Body of pancreas (tissue), 4 donors: ENCODE measurements around the gene ARFIP1. TPM values are rescaled to one million over a fixed set of nuclear protein-coding genes. Genes with fewer than 3 reads are reported as not detected.

ENCODE experiments used
- ATAC-seq: fragments of 150-250 bp; one replicate; pipeline ENCODE4 v1.9.1; 2016
- DNase-seq, 4 donors: peaks; one replicate each; pipeline ENCODE4 v3.0.0-alpha.2; 2019
- H3K27ac ChIP-seq, 4 donors: fragments of 200-600 bp; sonication (generic); 1 replicate in 3 of 4; 2 replicates in 1 of 4; pipeline versions ENCODE4 v1.5.1 to v1.6.1; 2016 to 2019; ENCODE audit warnings: mild to moderate bottlenecking in 1 of 4, mixed read lengths in 1 of 4, moderate library complexity in 1 of 4
- H3K27me3 ChIP-seq, 2 donors: fragments of 200-600 bp; sonication (generic); one replicate each; pipeline ENCODE4 v1.6.0; 2016; ENCODE audit warnings: mild to moderate bottlenecking in 1 of 2
- H3K36me3 ChIP-seq, 2 donors: fragments of 200-600 bp; sonication (generic); replicated peaks in 1 of 2; 2 replicates each; pipeline ENCODE4 v1.5.1; 2016; ENCODE audit warnings: low read depth in 2 of 2; ENCODE audit not compliant: insufficient read depth in 1 of 2
- H3K4me1 ChIP-seq: fragments of 200-600 bp; sonication (generic); one replicate; pipeline ENCODE4 v1.6.0; 2016
- H3K4me3 ChIP-seq, 2 donors: fragments of 200-600 bp; sonication (generic); 1 replicate in 1 of 2; 2 replicates in 1 of 2; pipeline ENCODE4 v1.5.1; 2016 to 2019
- H3K9me3 ChIP-seq, 3 donors: fragments of 200-600 bp; sonication (generic); 1 replicate in 2 of 3; 2 replicates in 1 of 3; pipeline ENCODE4 v1.5.1; 2016
- CTCF ChIP-seq, 7 experiments: fragments of 450-650 bp in 4 of 7; fragments of 200-600 bp in 3 of 7; sonication (generic) in 3 of 7; IDR thresholded peaks; one replicate each; pipeline ENCODE4 v1.5.1; 2016 to 2019; ENCODE audit warnings: antibody characterized with exemption in 7 of 7
- POLR2A ChIP-seq, 3 donors: fragments of 450-650 bp; IDR thresholded peaks; one replicate each; pipeline ENCODE4 v1.6.1; 2016; ENCODE audit warnings: antibody characterized with exemption in 3 of 3, mild to moderate bottlenecking in 2 of 3
- WGBS, 2 donors: methylation state at CpG; one replicate each; pipeline ENCODE4 v1.1.5; 2017; 5-methylcytosine and 5-hydroxymethylcytosine counted together
- intact Hi-C: fragments of 100-400 bp; cut with DNase I; formaldehyde crosslinking; loops from one replicate; pipeline ENCODE4 v1.15.1; 2023
- total RNA-seq, 2 donors: library from RNA; depleted of rRNA; stranded (reverse); fragments of >200 nt; gene quantifications; one replicate each; pipeline ENCODE4 v1.1.0, GENCODE V29; 2016

The ARFIP1 gene
- total RNA-seq, 2 donors from 2014 or later, result 13.8 to 17.4 TPM

GRCh38 chr4:152941411-152941810 is 161.7 kb downstream of the ARFIP1 start:
- intact Hi-C loops, result no loop called here
- DNase-seq (no peak), ATAC-seq (no peak)
- H3K27ac ChIP-seq, result no peak overlapping the region
- TF ChIP-seq CTCF (IDR thresholded peaks at IDR 0.05) (no peak), POLR2A (IDR thresholded peaks at IDR 0.05) (no peak)
- no peaks in the 10 kb centered on the region for H3K27me3 ChIP-seq
- peaks cover 9% of the 10 kb centered on the region for H3K4me1 ChIP-seq
- no peaks in the 10 kb centered on the region for H3K36me3 ChIP-seq
- H3K9me3 ChIP-seq, result no peaks in the 10 kb centered on the region
- H3K4me3 ChIP-seq, result no peak overlapping the region
- WGBS, 2 donors, result 81 to 87% methylated on average over 1 of the region's 1 CpG

- intact Hi-C loops, result no loop called here
- TF ChIP-seq POLR2A (IDR thresholded peaks at IDR 0.05), result no peak
- TF ChIP-seq CTCF (IDR thresholded peaks at IDR 0.05), result no peak
- H3K4me3 ChIP-seq, result no peak overlapping the region
- no peaks in the 10 kb centered on the region for H3K9me3 ChIP-seq
- ATAC-seq (no peak), DNase-seq (no peak)
- no peak overlapping the region for H3K27ac ChIP-seq
- H3K36me3 ChIP-seq, result no peaks in the 10 kb centered on the region
- H3K27me3 ChIP-seq, result no peaks in the 10 kb centered on the region
- 93% methylated on average over 2 of the region's 2 CpGs for WGBS, 2 donors
- H3K4me1 ChIP-seq, result peaks cover 9% of the 10 kb centered on the region
Measured at GRCh38 chr4:152942346-152942745, 162.6 kb downstream of the ARFIP1 start.

DNA sequence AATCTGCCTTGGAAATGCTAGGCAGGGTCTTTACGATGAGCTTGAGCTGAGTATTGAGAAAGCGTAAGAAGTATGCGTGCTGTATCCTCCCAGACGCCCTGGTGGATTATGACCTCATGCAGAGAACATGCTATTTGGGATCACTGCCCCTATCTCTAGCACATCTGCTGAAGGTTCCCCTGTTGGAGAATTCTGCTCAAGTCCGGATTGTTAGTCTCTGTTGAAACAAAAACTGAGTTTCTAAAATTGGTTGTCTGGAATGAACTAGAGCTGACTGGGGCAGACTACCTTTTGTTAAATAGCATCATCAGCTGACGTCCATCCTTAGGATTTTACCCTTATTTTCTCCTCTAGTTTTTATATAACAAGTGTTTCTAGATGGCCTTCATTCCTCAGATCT is 163.9 kb downstream of the ARFIP1 start:
- no peak for ATAC-seq
- Histone ChIP-seq H3K36me3 (no peaks in the 10 kb centered on the region), H3K4me3 (no peak overlapping the region), H3K9me3 (no peaks in the 10 kb centered on the region), H3K27me3 (no peaks in the 10 kb centered on the region), H3K27ac (no peak overlapping the region), H3K4me1 (no peaks in the 10 kb centered on the region)
- WGBS, 2 donors, result 77 to 81% methylated on average over 6 of the region's 6 CpGs
- peak in 1 of 4 donors; percentile 13 for DNase-seq
- intact Hi-C loops, result no loop called here
- TF ChIP-seq CTCF (IDR thresholded peaks at IDR 0.05), result no peak
- TF ChIP-seq POLR2A (IDR thresholded peaks at IDR 0.05), result no peak

DNA sequence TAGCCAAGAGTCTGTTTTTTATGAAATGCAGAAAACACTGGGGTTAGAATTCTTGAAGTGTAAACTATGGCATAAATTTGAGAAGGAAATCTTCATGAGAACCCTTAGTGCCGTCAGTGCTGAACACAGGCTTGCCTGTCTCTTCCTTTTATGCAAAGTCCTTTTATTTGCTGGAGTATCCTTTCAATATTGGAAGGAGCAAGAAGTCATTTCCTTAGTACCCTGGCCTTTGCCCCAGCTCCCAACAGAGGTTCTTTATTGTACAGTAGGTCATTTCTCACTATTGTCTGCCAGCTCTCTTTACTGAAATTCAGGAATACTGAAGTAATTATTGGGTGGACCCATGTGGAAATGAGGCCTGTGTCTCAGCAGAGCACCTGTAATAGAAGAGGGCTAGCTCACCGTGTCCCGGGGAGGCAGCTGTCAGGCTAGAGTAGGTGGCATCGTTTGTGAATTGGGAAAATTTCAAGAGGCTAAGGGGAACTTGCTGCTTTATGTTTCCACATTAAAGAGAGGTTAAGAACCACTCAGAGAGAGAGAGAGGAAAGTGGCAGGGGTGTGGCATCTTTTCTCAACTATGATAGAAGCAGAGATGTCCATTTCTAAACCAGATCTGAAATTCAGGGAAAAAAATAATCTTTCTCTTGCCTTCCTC is 165.0 kb downstream of the ARFIP1 start:
- Histone ChIP-seq H3K27ac (no peak overlapping the region), H3K4me3 (no peak overlapping the region), H3K36me3 (no peaks in the 10 kb centered on the region), H3K27me3 (no peaks in the 10 kb centered on the region), H3K4me1 (no peaks in the 10 kb centered on the region), H3K9me3 (no peaks in the 10 kb centered on the region)
- no peak for ATAC-seq
- 79 to 87% methylated on average over 4 of the region's 4 CpGs for WGBS, 2 donors
- DNase-seq, result no peak
- intact Hi-C loops, result no loop called here
- no peak for TF ChIP-seq POLR2A (IDR thresholded peaks at IDR 0.05)
- TF ChIP-seq CTCF (IDR thresholded peaks at IDR 0.05), result no peak

DNA sequence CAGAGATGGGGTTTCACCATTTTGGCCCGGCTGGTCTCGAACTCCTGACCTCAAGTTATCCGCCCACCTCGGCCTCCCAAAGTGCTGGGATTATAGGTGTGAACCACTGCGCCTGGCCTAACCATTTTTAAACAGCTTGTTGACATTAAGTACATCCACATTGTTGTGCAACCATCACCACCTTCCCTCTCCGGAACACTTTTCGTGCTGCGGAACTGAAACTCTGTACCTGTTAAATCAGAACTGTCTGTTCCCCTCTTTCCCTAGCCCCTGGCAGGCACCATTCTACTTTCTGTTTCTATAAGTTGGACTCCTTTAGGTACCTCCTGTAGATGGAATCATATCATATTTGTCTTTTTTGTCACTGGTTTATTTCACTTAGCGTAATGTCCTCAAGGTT is 165.9 kb downstream of the ARFIP1 start:
- Histone ChIP-seq H3K36me3 (no peaks in the 10 kb centered on the region), H3K27me3 (no peaks in the 10 kb centered on the region), H3K9me3 (no peaks in the 10 kb centered on the region), H3K4me1 (peaks cover 3% of the 10 kb centered on the region), H3K4me3 (no peak overlapping the region), H3K27ac (no peak overlapping the region)
- intact Hi-C loops, result no loop called here
- ATAC-seq (no peak), DNase-seq (no peak)
- TF ChIP-seq CTCF (IDR thresholded peaks at IDR 0.05), result no peak
- TF ChIP-seq POLR2A (IDR thresholded peaks at IDR 0.05), result no peak
- 93 to 96% methylated on average over 9 of the region's 9 CpGs for WGBS, 2 donors
